ENCODE measurements around the gene KRT77. TPM values are rescaled to one million over a fixed set of nuclear protein-coding genes. Genes with fewer than 3 reads are reported as not detected.

The KRT77 gene
- total and polyA plus RNA-seq, 10 of the 15 experiments (the other 5 are each of a cell fraction or from before 2014, with no cell fraction given) = not detected

DNA sequence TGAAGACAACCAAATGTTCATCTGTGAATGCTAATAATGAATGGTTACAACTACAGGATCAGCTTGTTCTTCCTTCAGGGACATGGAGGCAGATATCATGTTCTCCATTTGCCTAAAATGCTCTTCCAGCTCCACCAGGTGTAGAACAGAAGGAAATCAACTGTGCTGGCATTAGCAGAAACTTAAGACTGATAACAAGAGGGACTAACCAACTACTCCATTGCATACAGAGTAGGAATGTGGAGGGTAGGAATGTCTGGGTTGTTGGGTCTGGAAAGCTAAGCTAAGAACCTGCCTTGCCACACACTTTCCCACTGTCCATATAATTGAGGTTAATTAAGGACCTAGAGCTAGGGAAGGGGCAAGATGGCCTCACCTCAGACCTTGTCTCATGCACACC lies 39.9 kb downstream of the KRT77 start (continued):
- TF ChIP-seq, protein P1, sequence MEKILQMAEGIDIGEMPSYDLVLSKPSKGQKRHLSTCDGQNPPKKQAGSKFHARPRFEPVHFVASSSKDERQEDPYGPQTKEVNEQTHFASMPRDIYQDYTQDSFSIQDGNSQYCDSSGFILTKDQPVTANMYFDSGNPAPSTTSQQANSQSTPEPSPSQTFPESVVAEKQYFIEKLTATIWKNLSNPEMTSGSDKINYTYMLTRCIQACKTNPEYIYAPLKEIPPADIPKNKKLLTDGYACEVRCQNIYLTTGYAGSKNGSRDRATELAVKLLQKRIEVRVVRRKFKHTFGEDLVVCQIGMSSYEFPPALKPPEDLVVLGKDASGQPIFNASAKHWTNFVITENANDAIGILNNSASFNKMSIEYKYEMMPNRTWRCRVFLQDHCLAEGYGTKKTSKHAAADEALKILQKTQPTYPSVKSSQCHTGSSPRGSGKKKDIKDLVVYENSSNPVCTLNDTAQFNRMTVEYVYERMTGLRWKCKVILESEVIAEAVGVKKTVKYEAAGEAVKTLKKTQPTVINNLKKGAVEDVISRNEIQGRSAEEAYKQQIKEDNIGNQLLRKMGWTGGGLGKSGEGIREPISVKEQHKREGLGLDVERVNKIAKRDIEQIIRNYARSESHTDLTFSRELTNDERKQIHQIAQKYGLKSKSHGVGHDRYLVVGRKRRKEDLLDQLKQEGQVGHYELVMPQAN (conservative IDR thresholded peaks at IDR 0.05) = no peak

DNA sequence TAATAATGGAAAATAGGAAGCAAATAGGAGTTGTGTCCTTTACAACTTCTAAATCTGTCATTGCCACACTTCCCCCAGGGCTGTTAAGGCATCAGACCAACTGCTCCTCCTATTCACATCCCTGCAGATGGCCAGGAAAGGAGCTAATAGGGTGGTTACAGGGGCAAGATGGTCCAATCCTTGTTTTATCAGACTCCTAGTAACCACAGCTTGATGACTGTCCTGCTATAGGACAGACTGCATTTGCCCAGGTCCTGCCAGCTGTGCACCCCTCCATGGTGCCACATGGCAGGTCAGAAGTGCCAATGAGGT lies 40.5 kb downstream of the KRT77 start:
- TF ChIP-seq, protein P2, sequence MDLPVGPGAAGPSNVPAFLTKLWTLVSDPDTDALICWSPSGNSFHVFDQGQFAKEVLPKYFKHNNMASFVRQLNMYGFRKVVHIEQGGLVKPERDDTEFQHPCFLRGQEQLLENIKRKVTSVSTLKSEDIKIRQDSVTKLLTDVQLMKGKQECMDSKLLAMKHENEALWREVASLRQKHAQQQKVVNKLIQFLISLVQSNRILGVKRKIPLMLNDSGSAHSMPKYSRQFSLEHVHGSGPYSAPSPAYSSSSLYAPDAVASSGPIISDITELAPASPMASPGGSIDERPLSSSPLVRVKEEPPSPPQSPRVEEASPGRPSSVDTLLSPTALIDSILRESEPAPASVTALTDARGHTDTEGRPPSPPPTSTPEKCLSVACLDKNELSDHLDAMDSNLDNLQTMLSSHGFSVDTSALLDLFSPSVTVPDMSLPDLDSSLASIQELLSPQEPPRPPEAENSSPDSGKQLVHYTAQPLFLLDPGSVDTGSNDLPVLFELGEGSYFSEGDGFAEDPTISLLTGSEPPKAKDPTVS (IDR thresholded peaks at IDR 0.05; ENCODE audit: low read depth, low read length) = no peak
- TF ChIP-seq HDGF (IDR thresholded peaks at IDR 0.05) = no peak
- TF ChIP-seq WRNIP1 (IDR thresholded peaks at IDR 0.05; ENCODE audit: borderline replicate concordance, low read depth, low read length) = no peak
- no peak for TF ChIP-seq NRF1 (conservative IDR thresholded peaks at IDR 0.05; ENCODE audit: low read depth, low read length)
- no peak for TF ChIP-seq MTA2 (IDR thresholded peaks at IDR 0.05; ENCODE audit: low read depth)
- H3K4me3 ChIP-seq = no peak overlapping the region
- ChIA-PET SMC1A (ENCODE audit: uncharacterized antibody, unreplicated experiment) (no interaction called here), CTCF (no interaction called here), POLR2A (no interaction called here), RAD21 (ENCODE audit: unreplicated experiment) (no interaction called here)
- intact Hi-C loops (cut with micrococcal nuclease; ENCODE audit: unreplicated experiment) (no loop called here), in situ Hi-C loops (cut with MboI) (no loop called here)
- no peak overlapping the region for H2AFZ ChIP-seq (ENCODE audit: control insufficient read depth, low read depth, low read length)
- no peak overlapping the region for H3K4me2 ChIP-seq (ENCODE audit: control insufficient read depth, insufficient read depth)
- ATAC-seq (no peak), DNase-seq (ENCODE audit: low read depth, low spot score) (no peak), FAIRE-seq (no peak)
- no peaks in the 10 kb centered on the region for H3K9me3 ChIP-seq (replicated peaks; ENCODE audit: control insufficient read depth, insufficient read depth, low read length)
- BruUV-seq (replicated peaks) = no TSS peak
- peaks cover 2 to 4% of the 10 kb centered on the region in 2 experiments; a peak in 2 of 4 replicates for H3K27me3 ChIP-seq (replicated peaks in 1 of 2; ENCODE audit: control insufficient read depth in 2 of 2, insufficient read depth in 2 of 2, low read length in 1 of 2)
- no peaks in the 10 kb centered on the region for H4K20me1 ChIP-seq (ENCODE audit: control insufficient read depth, insufficient read depth)
- H3K79me2 ChIP-seq (ENCODE audit: control insufficient read depth, insufficient read depth, low read length) = no peaks in the 10 kb centered on the region
- no peaks in the 10 kb centered on the region for H3K36me3 ChIP-seq (ENCODE audit: control insufficient read depth in 2 of 2, insufficient read depth in 2 of 2, low read length in 1 of 2)
- H3K9ac ChIP-seq (ENCODE audit: control insufficient read depth, insufficient read depth, low read length) = no peak overlapping the region
- no peak overlapping the region for H3K27ac ChIP-seq (ENCODE audit: control insufficient read depth, insufficient read depth)
- H3K4me1 ChIP-seq (ENCODE audit: control insufficient read depth, insufficient read depth, low read length) = no peaks in the 10 kb centered on the region

Data from GM12878 (cell line).